ENCODE results near the gene PCDH15.

The PCDH15 gene

GRCh38 chr10:53886325-53887300, 914.4 kb downstream of the PCDH15 start:
- H3K9me3 ChIP-seq (ENCODE audit: control insufficient read depth, insufficient read depth, low read length): no peaks in the 10 kb centered on the region
- H3K36me3 ChIP-seq (ENCODE audit: control insufficient read depth, insufficient read depth, low read length): no peaks in the 10 kb centered on the region
- H3K9ac ChIP-seq (ENCODE audit: low read depth, low read length): no peak overlapping the region
- no peak overlapping the region for H3K4me3 ChIP-seq (ENCODE audit: low read depth, low read length)
- no peaks in the 10 kb centered on the region for H3K27me3 ChIP-seq (ENCODE audit: control insufficient read depth, insufficient read depth, low read length)
- no peak overlapping the region for H3K27ac ChIP-seq (ENCODE audit: low read depth, low read length)
- H3K4me1 ChIP-seq (ENCODE audit: control insufficient read depth, insufficient read depth, low read length): no peaks in the 10 kb centered on the region

- H3K9me3 ChIP-seq (ENCODE audit: control insufficient read depth, insufficient read depth, low read length): no peaks in the 10 kb centered on the region
- H3K27me3 ChIP-seq (ENCODE audit: control insufficient read depth, insufficient read depth, low read length): no peaks in the 10 kb centered on the region
- H3K9ac ChIP-seq (ENCODE audit: low read depth, low read length): no peak overlapping the region
- no peaks in the 10 kb centered on the region for H3K4me1 ChIP-seq (ENCODE audit: control insufficient read depth, insufficient read depth, low read length)
- no peak overlapping the region for H3K27ac ChIP-seq (ENCODE audit: low read depth, low read length)
- H3K36me3 ChIP-seq (ENCODE audit: control insufficient read depth, insufficient read depth, low read length): no peaks in the 10 kb centered on the region
- no peak overlapping the region for H3K4me3 ChIP-seq (ENCODE audit: low read depth, low read length)
Measured at GRCh38 chr10:53864846-53865245, 936.2 kb downstream of the PCDH15 start.

- H3K4me3 ChIP-seq (ENCODE audit: low read depth, low read length): no peak overlapping the region
- no peak overlapping the region for H3K9ac ChIP-seq (ENCODE audit: low read depth, low read length)
- H3K27me3 ChIP-seq (ENCODE audit: control insufficient read depth, insufficient read depth, low read length): no peaks in the 10 kb centered on the region
- no peak overlapping the region for H3K27ac ChIP-seq (ENCODE audit: low read depth, low read length)
- no peaks in the 10 kb centered on the region for H3K4me1 ChIP-seq (ENCODE audit: control insufficient read depth, insufficient read depth, low read length)
- no peaks in the 10 kb centered on the region for H3K9me3 ChIP-seq (ENCODE audit: control insufficient read depth, insufficient read depth, low read length)
- no peaks in the 10 kb centered on the region for H3K36me3 ChIP-seq (ENCODE audit: control insufficient read depth, insufficient read depth, low read length)
Measured at GRCh38 chr10:53852450-53853175, 948.4 kb downstream of the PCDH15 start.

GRCh38 chr10:53846809-53847208, 954.2 kb downstream of the PCDH15 start:
- peaks cover 9% of the 10 kb centered on the region; the same call in 1 of the 2 replicates for H3K4me1 ChIP-seq (ENCODE audit: control insufficient read depth, insufficient read depth, low read length)
- H3K9ac ChIP-seq (ENCODE audit: low read depth, low read length): no peak overlapping the region
- H3K27ac ChIP-seq (ENCODE audit: low read depth, low read length): no peak overlapping the region
- no peaks in the 10 kb centered on the region for H3K36me3 ChIP-seq (ENCODE audit: control insufficient read depth, insufficient read depth, low read length)
- no peak overlapping the region for H3K4me3 ChIP-seq (ENCODE audit: low read depth, low read length)
- H3K27me3 ChIP-seq (ENCODE audit: control insufficient read depth, insufficient read depth, low read length): no peaks in the 10 kb centered on the region
- H3K9me3 ChIP-seq (ENCODE audit: control insufficient read depth, insufficient read depth, low read length): no peaks in the 10 kb centered on the region

GRCh38 chr10:53843736-53844362, 957.2 kb downstream of the PCDH15 start:
- Histone ChIP-seq H3K27ac (ENCODE audit: low read depth, low read length) (no peak overlapping the region), H3K4me1 (ENCODE audit: control insufficient read depth, insufficient read depth, low read length) (peaks cover 9% of the 10 kb centered on the region; the same call in 1 of the 2 replicates), H3K4me3 (ENCODE audit: low read depth, low read length) (no peak overlapping the region), H3K36me3 (ENCODE audit: control insufficient read depth, insufficient read depth, low read length) (no peaks in the 10 kb centered on the region), H3K9ac (ENCODE audit: low read depth, low read length) (no peak overlapping the region), H3K27me3 (ENCODE audit: control insufficient read depth, insufficient read depth, low read length) (no peaks in the 10 kb centered on the region), H3K9me3 (ENCODE audit: control insufficient read depth, insufficient read depth, low read length) (no peaks in the 10 kb centered on the region)

- H3K36me3 ChIP-seq (ENCODE audit: control insufficient read depth, insufficient read depth, low read length): no peaks in the 10 kb centered on the region
- H3K9ac ChIP-seq (ENCODE audit: low read depth, low read length): no peak overlapping the region
Measured at GRCh38 chr10:53841483-53842145, 959.4 kb downstream of the PCDH15 start.

GRCh38 chr10:53840653-53841052, 960.4 kb downstream of the PCDH15 start:
- Histone ChIP-seq H3K36me3 (ENCODE audit: control insufficient read depth, insufficient read depth, low read length) (no peaks in the 10 kb centered on the region), H3K9me3 (ENCODE audit: control insufficient read depth, insufficient read depth, low read length) (no peaks in the 10 kb centered on the region), H3K4me3 (ENCODE audit: low read depth, low read length) (no peak overlapping the region)

More at GRCh38 chr10:53841483-53842145, 959.4 kb downstream of the PCDH15 start:
- peaks cover 9% of the 10 kb centered on the region; the same call in 1 of the 2 replicates for H3K4me1 ChIP-seq (ENCODE audit: control insufficient read depth, insufficient read depth, low read length)
- no peak overlapping the region for H3K4me3 ChIP-seq (ENCODE audit: low read depth, low read length)
- H3K27me3 ChIP-seq (ENCODE audit: control insufficient read depth, insufficient read depth, low read length): no peaks in the 10 kb centered on the region
- no peaks in the 10 kb centered on the region for H3K9me3 ChIP-seq (ENCODE audit: control insufficient read depth, insufficient read depth, low read length)
- no peak overlapping the region for H3K27ac ChIP-seq (ENCODE audit: low read depth, low read length)

GRCh38 chr10:53839440-53840039, 961.5 kb downstream of the PCDH15 start:
- Histone ChIP-seq H3K27ac (ENCODE audit: low read depth, low read length) (no peak overlapping the region), H3K4me1 (ENCODE audit: control insufficient read depth, insufficient read depth, low read length) (peaks cover 9% of the 10 kb centered on the region; the same call in 1 of the 2 replicates), H3K9ac (ENCODE audit: low read depth, low read length) (no peak overlapping the region), H3K36me3 (ENCODE audit: control insufficient read depth, insufficient read depth, low read length) (no peaks in the 10 kb centered on the region), H3K9me3 (ENCODE audit: control insufficient read depth, insufficient read depth, low read length) (no peaks in the 10 kb centered on the region), H3K27me3 (ENCODE audit: control insufficient read depth, insufficient read depth, low read length) (no peaks in the 10 kb centered on the region), H3K4me3 (ENCODE audit: low read depth, low read length) (no peak overlapping the region)

More at GRCh38 chr10:53840653-53841052, 960.4 kb downstream of the PCDH15 start:
- Histone ChIP-seq H3K27me3 (ENCODE audit: control insufficient read depth, insufficient read depth, low read length) (no peaks in the 10 kb centered on the region), H3K4me1 (ENCODE audit: control insufficient read depth, insufficient read depth, low read length) (peaks cover 9% of the 10 kb centered on the region; the same call in 1 of the 2 replicates), H3K9ac (ENCODE audit: low read depth, low read length) (no peak overlapping the region), H3K27ac (ENCODE audit: low read depth, low read length) (no peak overlapping the region)

GRCh38 chr10:53836638-53837037, 964.4 kb downstream of the PCDH15 start:
- no peak overlapping the region for H3K4me3 ChIP-seq (ENCODE audit: low read depth, low read length)
- no peaks in the 10 kb centered on the region for H3K27me3 ChIP-seq (ENCODE audit: control insufficient read depth, insufficient read depth, low read length)
- no peak overlapping the region for H3K9ac ChIP-seq (ENCODE audit: low read depth, low read length)
- no peaks in the 10 kb centered on the region for H3K36me3 ChIP-seq (ENCODE audit: control insufficient read depth, insufficient read depth, low read length)
- no peaks in the 10 kb centered on the region; the same call in 1 of the 2 replicates for H3K4me1 ChIP-seq (ENCODE audit: control insufficient read depth, insufficient read depth, low read length)
- no peak overlapping the region for H3K27ac ChIP-seq (ENCODE audit: low read depth, low read length)
- no peaks in the 10 kb centered on the region for H3K9me3 ChIP-seq (ENCODE audit: control insufficient read depth, insufficient read depth, low read length)

- Histone ChIP-seq H3K9ac (ENCODE audit: low read depth, low read length) (no peak overlapping the region), H3K27ac (ENCODE audit: low read depth, low read length) (no peak overlapping the region), H3K27me3 (ENCODE audit: control insufficient read depth, insufficient read depth, low read length) (no peaks in the 10 kb centered on the region), H3K4me3 (ENCODE audit: low read depth, low read length) (no peak overlapping the region), H3K9me3 (ENCODE audit: control insufficient read depth, insufficient read depth, low read length) (no peaks in the 10 kb centered on the region), H3K36me3 (ENCODE audit: control insufficient read depth, insufficient read depth, low read length) (no peaks in the 10 kb centered on the region), H3K4me1 (ENCODE audit: control insufficient read depth, insufficient read depth, low read length) (no peaks in the 10 kb centered on the region; the same call in 1 of the 2 replicates)
Measured at GRCh38 chr10:53833908-53834307, 967.1 kb downstream of the PCDH15 start.
